Choroid plexus epithelial cell (primary cell): Measurements from ENCODE around the gene PCNT.

Source experiments
- DNase-seq: peaks from one replicate; pipeline ENCODE4 v3.0.0-alpha.2; 2010; ENCODE audit warnings: low read depth
- H3K4me3 ChIP-seq: 2 replicates; pipeline ENCODE4 v1.5.1; 2011; ENCODE audit warnings: low read depth, mild to moderate bottlenecking, control low read depth, low read length, moderate library complexity
- TF ChIP-seq, protein P1 (sequence below): conservative IDR thresholded peaks from 2 replicates; pipeline ENCODE4 v1.5.1; 2011; ENCODE audit warnings: low read depth, mild to moderate bottlenecking, control low read depth, inconsistent platforms, low read length, moderate library complexity

PCNT gene

DNA sequence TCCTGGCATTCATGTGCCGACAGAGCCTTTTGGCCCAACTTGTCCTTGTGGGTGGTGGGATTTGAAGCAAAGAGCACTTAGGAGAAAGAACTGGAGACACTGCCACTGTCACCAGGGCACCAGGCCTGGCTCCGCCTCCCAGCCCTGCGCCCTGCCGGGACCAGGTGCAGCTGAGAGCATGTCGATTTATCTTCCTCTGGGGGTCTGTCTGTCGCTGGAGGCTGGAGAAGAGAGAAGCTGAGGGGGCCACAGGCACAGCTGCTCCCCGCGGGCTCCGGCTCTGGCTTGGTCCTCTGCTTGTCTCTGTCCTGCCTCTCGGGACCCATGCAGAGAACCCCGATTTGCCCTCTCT, 28.2 kb downstream of the PCNT start:
- DNase-seq, result no peak
- H3K4me3 ChIP-seq, result no peak overlapping the region
- TF ChIP-seq, protein P1, sequence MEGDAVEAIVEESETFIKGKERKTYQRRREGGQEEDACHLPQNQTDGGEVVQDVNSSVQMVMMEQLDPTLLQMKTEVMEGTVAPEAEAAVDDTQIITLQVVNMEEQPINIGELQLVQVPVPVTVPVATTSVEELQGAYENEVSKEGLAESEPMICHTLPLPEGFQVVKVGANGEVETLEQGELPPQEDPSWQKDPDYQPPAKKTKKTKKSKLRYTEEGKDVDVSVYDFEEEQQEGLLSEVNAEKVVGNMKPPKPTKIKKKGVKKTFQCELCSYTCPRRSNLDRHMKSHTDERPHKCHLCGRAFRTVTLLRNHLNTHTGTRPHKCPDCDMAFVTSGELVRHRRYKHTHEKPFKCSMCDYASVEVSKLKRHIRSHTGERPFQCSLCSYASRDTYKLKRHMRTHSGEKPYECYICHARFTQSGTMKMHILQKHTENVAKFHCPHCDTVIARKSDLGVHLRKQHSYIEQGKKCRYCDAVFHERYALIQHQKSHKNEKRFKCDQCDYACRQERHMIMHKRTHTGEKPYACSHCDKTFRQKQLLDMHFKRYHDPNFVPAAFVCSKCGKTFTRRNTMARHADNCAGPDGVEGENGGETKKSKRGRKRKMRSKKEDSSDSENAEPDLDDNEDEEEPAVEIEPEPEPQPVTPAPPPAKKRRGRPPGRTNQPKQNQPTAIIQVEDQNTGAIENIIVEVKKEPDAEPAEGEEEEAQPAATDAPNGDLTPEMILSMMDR, result no peak

DNA sequence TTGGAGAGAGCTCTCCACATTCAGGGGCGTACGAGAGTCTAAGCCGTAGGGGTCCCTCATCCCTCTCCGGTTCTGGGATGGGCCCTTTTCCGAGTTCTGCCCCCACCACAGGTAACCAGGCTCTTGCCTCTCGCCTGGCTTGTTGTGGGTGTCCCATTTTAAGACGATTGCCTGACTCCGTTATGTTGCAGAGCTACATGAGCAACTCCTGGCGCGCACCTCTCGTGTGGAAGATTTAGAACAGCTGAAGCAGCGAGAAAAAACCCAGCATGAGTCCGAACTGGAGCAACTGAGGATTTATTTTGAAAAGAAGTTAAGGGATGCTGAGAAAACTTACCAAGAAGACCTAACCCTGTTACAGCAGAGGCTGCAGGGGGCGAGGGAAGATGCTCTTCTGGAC, 29.0 kb downstream of the PCNT start:
- TF ChIP-seq, protein P1, result no peak
- no peak overlapping the region for H3K4me3 ChIP-seq
- DNase-seq, result no peak

DNA sequence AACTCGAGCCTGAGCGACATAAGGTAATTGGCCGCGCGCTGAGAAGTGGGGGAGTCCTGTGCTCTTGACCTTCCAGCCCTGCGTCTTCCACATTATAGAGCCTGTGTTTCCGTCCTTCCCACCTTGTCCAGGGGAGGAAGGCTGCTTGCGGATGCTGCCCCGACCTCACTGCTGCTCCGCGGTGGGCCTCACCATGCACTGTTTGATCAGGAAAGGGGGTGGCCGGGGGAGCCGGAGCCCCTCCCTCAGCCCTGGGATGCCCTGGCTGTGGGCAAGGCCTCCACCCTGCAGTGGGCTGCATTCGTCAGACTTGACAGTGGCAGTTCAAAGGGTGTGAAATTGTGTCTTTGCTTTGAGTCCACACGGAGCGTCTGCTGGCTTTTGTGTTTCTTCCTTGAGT, 30.1 kb downstream of the PCNT start:
- no peak overlapping the region for H3K4me3 ChIP-seq
- TF ChIP-seq, protein P1, result no peak
- no peak for DNase-seq

DNA sequence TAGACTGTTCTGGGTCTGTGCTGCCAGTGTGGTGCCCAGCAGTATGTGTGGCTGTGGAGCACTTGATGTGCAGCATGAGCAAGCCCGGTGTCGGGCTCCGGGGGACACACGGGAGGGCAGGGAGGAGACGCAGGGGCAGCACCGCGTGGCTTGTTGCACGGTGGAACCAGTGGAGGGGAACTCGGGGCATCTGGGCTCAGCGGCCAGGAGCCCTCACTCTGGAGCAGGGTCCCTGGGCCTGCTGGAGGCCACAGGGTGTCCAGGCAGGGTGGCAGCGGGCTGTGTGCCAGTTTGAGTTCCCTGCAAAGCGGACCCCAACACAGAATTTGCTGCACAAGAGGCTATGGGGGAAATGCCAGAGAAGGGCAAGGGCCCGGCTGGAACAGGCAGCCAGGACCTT, 30.6 kb downstream of the PCNT start:
- TF ChIP-seq, protein P1, result no peak
- no peak overlapping the region for H3K4me3 ChIP-seq
- no peak for DNase-seq

DNA sequence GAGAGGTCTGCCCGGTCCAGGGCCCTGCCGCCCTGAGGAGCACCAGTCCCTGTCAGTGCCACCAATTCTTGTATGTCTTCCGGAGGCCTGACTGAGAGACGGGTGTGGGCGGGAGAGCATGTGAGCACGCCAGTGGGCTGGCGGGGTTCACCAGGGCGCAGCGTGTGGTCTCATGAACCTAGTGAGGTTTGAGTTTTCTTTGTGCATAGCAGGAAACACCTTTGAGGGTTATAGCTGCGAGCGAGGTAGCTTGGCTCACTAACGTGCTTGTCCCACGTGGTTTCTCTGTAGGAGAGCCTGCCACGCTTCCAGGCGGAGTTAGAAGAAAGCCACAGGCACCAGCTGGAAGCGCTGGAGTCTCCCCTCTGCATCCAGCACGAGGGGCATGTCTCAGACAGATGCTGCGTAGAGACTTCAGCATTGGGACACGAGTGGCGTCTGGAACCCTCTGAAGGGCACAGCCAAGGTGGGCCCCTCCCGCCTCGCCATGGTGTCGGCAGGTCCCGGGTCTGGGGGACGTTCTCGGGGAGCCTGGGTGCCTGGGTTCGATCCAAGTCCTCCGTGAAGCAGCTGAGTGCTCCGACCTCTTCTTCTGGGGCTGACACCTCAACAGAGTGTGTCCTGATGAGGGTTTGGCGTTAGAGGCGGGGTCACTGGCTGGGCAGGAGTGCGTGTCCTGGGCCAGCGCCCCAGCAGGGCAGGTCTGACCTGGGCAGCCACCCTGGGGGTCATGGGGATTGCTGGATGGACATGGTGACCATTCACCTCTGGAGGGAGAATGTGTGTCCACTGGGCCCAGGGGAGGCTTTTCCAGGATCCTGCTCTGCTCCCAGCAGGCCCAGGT, 31.4 kb downstream of the PCNT start:
- TF ChIP-seq, protein P1, result no peak
- no peak for DNase-seq
- H3K4me3 ChIP-seq, result no peak overlapping the region

DNA sequence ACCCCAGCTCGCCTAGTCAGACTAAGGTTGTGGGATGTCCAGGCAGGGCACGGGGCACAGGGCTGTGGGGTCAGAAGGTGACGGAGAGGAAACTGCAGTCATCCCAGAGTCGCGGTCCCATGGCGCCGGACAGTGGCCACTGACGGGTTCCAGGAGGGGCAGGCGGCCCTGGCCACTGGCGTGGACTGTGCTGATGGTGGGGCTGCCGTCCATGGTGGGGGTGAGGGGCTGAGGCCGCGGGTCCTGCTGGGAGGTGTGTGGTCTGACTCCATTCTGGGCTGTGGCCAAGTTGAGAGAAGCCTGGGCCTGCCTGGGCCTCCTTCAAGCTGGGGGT, 32.0 kb downstream of the PCNT start:
- H3K4me3 ChIP-seq, result no peak overlapping the region
- TF ChIP-seq, protein P1, result no peak
- DNase-seq, result no peak
